Upper lobe of left lung (tissue), 4 donors: ENCODE results near the gene MAP3K2.

Experiments used
- CTCF ChIP-seq, 6 experiments: fragments of 450-650 bp in 4 of 6; fragments of 200-600 bp in 2 of 6; sonication (generic) in 2 of 6; IDR thresholded peaks; one replicate each; pipeline ENCODE4 v1.5.1; 2016 to 2019; ENCODE audit warnings: antibody characterized with exemption in 6 of 6
- POLR2A ChIP-seq, 4 donors: fragments of 450-650 bp; IDR thresholded peaks; one replicate each; pipeline ENCODE4 v1.5.1; 2016 to 2017; ENCODE audit warnings: antibody characterized with exemption in 4 of 4, mild to moderate bottlenecking in 2 of 4

- TF ChIP-seq POLR2A (IDR thresholded peaks at IDR 0.05) (no peak), CTCF (IDR thresholded peaks at IDR 0.05) (no peak)
Observed at GRCh38 chr2:127389778-127390435, 2.1 kb upstream of the MAP3K2 start.
